Ureter (tissue), 1 donor: ENCODE measurements around the gene MPHOSPH10. TPM values are rescaled to one million over a fixed set of nuclear protein-coding genes. Genes with fewer than 3 reads are reported as not detected.
"Not testable (repeated sequence)": the region's sequence is repeated elsewhere in the genome, so short reads cannot be mapped to it uniquely, and the experiment has no call there.

Experiments used
- DNase-seq: peaks from one replicate; pipeline ENCODE4 v3.0.0-alpha.2; 2020; ENCODE audit warnings: low spot score
- total RNA-seq: library from RNA; stranded (reverse); gene quantifications from one replicate; pipeline ENCODE4 v1.2.4, GENCODE V29; 2023
- donor health status: DM: yes; HTN: yes; CAD: no.

Gene MPHOSPH10
- total RNA-seq, 1 donor from 2014 or later: 54.0 TPM

DNA sequence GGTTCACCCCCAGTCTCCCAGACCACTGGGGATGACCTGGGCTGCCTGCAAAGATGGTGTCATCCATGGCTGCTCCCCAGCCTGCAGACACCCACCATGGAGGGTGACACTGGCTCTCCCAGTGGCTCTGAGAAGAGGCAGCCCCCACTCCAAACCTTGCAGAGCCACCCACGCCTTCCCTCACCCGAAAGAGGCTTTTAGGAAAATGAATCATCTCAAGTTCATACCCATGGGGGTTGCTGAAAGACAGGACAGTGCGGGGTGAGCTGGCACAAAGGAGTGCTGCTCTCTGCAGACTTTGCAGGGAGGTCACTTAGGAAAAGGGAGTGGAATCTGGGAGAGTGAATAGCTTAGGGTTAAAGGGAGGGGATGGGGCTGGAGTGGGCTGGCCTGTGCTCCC lies 36.4 kb downstream of the MPHOSPH10 start:
- DNase-seq: no peak

DNA sequence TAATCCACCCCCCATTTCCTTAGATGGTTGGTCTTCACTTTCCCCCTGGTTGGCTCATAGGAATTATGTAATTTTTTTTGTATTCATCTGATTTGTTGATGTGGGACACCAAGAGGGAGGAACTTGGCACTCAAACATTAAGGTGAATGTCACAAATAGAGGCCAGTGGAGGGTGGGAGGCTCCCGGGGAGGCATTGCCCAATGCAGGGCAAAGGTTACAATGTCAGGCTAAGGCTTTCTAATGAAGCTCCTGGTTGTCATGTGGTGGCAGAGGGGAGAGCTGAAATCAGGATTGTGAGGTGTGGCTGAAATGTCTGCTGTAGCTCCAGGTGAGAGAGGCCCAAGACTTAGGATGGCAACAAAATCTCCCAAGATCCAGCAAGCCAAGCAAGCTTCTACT lies 42.7 kb downstream of the MPHOSPH10 start:
- DNase-seq: no peak

DNA sequence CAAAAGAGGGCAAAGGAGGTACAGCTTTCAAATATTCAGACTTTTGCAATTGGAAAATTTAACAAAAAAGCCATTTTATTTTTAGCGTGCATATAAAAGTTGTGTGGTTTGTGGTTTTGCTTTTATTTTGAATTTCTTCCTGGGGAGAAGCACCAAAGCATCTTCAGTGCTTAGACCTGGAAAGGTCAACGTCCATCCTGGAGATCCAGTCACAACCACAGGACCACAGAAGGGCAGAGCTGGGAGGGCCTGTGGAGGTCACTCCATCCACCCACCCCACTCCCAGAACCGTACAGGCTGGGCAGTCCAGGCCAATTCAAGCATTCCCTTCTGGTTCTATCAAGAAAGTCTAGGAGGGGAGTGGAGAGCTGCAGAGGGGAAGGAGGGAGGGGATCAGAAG lies 43.8 kb downstream of the MPHOSPH10 start:
- DNase-seq: no peak

DNA sequence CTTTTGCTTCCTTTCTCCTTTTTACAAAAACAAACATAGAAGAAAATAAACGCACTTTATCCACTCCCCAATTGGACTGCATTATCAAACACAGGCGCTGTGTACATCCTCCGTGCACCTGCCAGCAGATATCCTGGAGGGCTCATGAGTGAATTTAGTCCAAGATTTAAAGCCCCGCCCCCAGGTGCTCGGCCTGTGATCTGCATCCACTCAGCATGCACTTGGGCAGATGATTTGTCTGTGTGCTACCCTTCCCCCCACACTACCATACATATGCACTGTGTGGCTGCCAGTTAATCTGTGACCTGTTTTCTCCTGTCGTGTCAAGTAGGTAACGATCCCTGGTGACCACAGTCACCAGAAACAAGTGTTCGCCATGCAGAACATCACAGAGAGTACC lies 48.4 kb downstream of the MPHOSPH10 start:
- DNase-seq: not testable (repeated sequence)

DNA sequence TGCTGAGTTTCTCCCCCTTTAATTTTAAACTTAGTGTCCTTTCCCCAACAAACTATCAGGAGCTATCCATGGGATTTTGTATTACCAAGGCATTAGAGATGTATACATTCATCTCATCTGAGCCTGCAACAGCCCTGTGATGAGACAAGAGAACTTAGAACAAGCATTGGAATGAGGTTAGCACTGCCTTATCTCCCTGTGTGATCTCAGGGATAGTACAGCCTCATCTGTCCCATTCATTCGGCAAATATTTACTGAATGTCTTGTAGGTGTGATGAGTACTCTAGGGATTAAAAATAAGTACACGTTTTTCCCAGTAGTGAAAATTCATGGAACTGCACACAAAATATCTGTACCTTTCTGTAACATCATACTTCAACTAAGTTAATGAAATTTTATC lies 50.9 kb downstream of the MPHOSPH10 start:
- DNase-seq: no peak

DNA sequence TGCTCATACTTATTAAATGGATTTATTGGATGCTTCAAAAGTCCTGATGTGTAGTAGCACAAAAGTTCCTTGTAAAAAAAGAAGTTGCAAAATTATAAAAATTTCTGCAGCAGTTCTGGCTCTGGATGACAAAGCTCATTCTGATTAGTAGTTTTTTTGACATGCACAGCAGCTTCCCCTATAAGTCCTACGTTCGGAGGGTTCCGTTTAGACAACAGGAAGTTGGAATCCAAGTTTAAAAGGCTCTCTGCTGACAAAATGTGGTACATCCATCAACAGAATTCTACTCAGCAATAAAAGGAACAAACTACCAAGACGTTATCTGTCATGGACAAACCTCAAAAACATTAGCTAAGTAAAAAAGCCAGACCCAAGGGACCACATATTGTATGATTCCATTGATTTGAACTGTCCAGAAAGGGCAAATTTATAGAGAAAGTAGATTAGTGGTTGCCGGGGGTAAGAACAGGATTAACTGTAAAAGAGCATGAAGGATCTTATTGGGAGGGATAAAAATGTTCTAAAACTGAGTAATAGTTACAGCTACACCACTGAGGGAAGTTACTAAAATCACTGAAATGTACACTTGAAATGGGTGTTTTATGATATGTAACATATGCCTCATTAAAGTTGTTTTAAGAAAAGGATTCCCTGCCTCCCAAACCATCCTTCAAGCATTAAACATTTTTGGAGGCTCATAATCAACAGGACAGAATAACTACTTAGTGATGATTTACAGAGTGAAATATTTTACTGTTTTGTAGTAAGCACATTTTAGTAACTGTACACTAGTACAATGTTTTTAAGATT lies 53.1 kb downstream of the MPHOSPH10 start:
- DNase-seq: not testable (repeated sequence)

DNA sequence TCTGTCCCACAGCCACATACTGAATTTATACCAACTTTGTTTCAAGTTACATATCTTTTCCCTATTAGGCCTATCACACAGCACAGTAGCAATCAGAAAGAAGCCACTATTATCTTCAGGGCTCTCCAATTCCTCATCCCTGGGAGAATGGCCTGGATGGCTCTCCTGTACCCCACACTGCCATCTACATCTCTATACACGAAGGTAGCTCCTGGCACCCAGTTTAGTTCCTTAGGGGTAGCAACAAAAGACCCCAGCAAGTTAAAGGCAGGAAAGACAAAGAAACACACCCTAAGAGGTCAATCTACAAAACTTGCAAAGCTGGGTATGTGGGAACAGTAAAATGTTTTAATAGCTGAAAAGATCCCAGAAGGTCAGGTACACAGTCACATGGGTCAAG lies 56.5 kb downstream of the MPHOSPH10 start:
- no peak for DNase-seq

DNA sequence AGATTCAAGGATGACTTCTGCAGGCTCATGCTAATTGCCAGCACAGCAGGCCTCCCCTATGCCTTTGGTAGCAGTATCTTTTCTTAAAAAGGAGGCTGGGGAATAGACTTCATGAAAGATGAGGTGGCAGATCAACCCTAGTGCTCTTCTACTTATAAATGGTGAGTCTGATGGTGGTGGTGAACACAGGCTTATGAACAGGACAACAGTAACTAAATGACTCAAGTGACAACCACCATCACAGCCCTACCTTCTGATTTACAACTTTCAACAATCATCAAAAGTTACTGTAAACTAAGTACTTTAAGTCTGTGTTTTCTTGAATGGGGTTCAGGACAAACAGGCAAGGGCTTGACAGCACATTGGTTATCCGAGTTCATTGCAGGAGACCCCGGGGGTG lies 57.2 kb downstream of the MPHOSPH10 start:
- DNase-seq: no peak

DNA sequence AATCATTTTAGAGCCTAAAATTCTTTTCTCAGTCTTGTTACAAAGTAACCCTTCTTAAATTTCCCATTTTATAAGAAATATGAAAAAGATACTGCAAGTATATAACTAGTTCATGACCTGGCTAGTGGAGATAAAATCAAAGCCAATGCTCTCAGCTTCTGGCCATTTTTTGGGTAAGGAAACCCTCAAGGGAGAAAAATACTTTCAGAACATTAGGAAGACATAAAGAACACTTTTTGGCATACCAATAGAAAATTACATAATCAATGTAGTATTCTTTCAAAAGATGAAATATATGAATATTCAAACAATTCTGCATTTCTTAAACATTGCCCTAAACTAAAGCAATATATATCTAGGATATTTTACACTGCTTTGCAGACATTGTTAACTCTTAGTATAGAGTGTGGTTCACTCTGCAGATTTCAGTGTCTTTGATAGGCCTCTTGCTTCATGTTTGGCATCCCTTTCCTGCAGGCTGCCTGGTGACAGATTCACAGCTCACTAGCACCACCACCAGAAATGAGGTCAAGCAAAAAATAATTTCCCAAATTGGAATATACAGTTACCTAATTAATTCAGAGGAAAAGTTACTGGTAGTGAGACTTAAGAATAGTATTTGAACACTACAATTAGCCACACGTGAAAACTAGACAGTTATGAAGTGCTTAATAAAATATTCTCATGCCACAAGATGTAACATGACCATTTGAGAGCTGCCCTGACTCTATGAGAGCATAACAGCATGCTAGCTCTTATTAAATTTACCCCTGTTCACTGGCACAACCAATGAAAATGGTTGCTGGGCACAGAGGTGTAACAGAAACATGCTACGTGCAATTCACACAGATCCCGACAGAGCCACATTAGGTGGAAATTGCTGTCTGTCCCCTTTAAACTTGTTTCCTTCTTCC lies 60.5 kb downstream of the MPHOSPH10 start:
- DNase-seq: no peak

DNA sequence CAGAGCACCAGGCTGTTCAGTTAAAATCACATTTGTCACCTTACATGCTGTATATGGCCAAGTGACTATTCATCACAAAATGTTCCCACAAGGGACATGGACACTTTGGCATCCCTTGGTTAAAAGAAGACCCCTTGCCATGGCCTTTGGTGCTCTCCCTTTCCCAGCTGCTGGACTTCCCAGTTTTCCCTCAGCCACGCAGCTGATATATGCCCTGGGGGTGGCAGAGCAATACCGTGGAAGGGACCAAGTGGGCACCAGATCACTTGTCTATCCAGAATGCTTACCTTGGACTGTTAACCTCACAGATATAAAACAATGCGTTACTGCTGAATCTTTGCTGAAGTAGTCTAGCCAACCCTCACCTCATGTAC lies 61.1 kb downstream of the MPHOSPH10 start:
- DNase-seq: no peak

Other genes with a start within 250 kb of the MPHOSPH10 start
- gene VAX2, start 230.1 kb upstream of the MPHOSPH10 start, total RNA-seq: 0.44 TPM
- gene ATP6V1B1, start 194.7 kb upstream of the MPHOSPH10 start, total RNA-seq: 2.4 TPM
- gene ANKRD53, start 152.0 kb upstream of the MPHOSPH10 start, total RNA-seq: 1.8 TPM
- gene TEX261, start 135.8 kb upstream of the MPHOSPH10 start, total RNA-seq: 74.5 TPM
- gene NAGK, start 62.0 kb upstream of the MPHOSPH10 start, total RNA-seq: 166 TPM
- 26.3 TPM for gene MCEE, start 405 bp upstream of the MPHOSPH10 start, total RNA-seq
- 11.6 TPM for gene PAIP2B, start 96.5 kb downstream of the MPHOSPH10 start, total RNA-seq
- 209 TPM for gene ZNF638, start 201.1 kb downstream of the MPHOSPH10 start, total RNA-seq